Measurements from ENCODE around the gene LCA5.

LCA5 gene

DNA sequence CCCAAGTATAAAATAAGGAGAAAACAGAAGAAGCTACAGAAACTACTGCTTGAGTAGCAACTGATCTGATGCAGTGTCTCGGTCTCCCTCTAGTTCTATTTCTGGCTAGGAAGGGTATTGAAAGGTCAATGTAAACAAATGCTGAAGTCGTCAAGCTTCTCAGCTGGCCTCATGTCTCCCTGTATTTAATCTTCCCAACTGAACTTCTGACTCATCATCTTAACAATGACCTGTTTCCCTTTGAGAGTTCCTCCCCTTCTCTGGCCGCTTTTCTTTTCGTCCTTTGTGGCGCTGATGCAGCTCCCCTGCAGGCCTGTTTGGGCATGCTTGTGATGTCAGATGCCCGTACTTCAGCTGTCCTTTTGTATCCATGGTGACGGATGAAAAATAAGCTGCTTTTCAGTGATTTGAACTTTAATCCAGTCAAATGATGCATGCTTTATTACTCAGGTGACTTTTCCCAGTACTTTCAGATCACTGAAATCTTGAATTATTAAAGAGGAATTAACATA is 7.8 kb upstream of the LCA5 start:
- H3K27ac ChIP-seq (ENCODE audit: low read depth, low read length, poor library complexity, severe bottlenecking): no peak overlapping the region
- 0 out of 2 replicates have a peak, but pooled peaks have one; percentile 7 for TF ChIP-seq CTCF (IDR thresholded peaks at IDR 0.05; ENCODE audit: low read length)
- TF ChIP-seq EZH2 (IDR thresholded peaks at IDR 0.05; ENCODE audit: borderline replicate concordance, low read length): no peak

GRCh38 chr6:79544299-79544927 is 7.2 kb upstream of the LCA5 start:
- Histone ChIP-seq H3F3A (ENCODE audit: insufficient read depth, low read length) (no peaks in the 10 kb centered on the region), H3K36me3 (ENCODE audit: insufficient read depth, low read length) (no peaks in the 10 kb centered on the region), H3K4me2 (ENCODE audit: low read length) (no peak overlapping the region), H3K9me3 (ENCODE audit: low read length) (no peaks in the 10 kb centered on the region), H2AFZ (ENCODE audit: low read length) (no peak overlapping the region), H4K20me1 (ENCODE audit: insufficient read depth, low read length) (no peaks in the 10 kb centered on the region), H3K9ac (ENCODE audit: low read length) (no peak overlapping the region), H3K27ac (ENCODE audit: low read depth, low read length, poor library complexity, severe bottlenecking) (no peak overlapping the region), H3K27me3 (ENCODE audit: insufficient read depth, low read length) (no peaks in the 10 kb centered on the region), H3K4me1 (ENCODE audit: insufficient read depth, low read length, severe bottlenecking) (no peaks in the 10 kb centered on the region), H3K79me2 (ENCODE audit: insufficient read depth, low read length) (no peaks in the 10 kb centered on the region), H3K9me2 (ENCODE audit: low read depth, low read length) (no peaks in the 10 kb centered on the region), H3K4me3 (ENCODE audit: low read depth, low read length, poor library complexity, severe bottlenecking) (no peak overlapping the region)
- TF ChIP-seq EZH2 (IDR thresholded peaks at IDR 0.05; ENCODE audit: borderline replicate concordance, low read length) (no peak), CTCF (IDR thresholded peaks at IDR 0.05; ENCODE audit: low read length) (no peak)

More for the DNA sequence above, 7.8 kb upstream of the LCA5 start:
- H3K4me1 ChIP-seq (ENCODE audit: insufficient read depth, low read length, severe bottlenecking): no peaks in the 10 kb centered on the region
- H3K27me3 ChIP-seq (ENCODE audit: insufficient read depth, low read length): no peaks in the 10 kb centered on the region
- no peak overlapping the region for H3K4me3 ChIP-seq (ENCODE audit: low read depth, low read length, poor library complexity, severe bottlenecking)
- H3K9me3 ChIP-seq (ENCODE audit: low read length): no peaks in the 10 kb centered on the region
- no peak overlapping the region for H3K9ac ChIP-seq (ENCODE audit: low read length)
- no peaks in the 10 kb centered on the region for H4K20me1 ChIP-seq (ENCODE audit: insufficient read depth, low read length)
- H2AFZ ChIP-seq (ENCODE audit: low read length): no peak overlapping the region
- H3K36me3 ChIP-seq (ENCODE audit: insufficient read depth, low read length): no peaks in the 10 kb centered on the region
- no peak overlapping the region for H3K4me2 ChIP-seq (ENCODE audit: low read length)
- H3K79me2 ChIP-seq (ENCODE audit: insufficient read depth, low read length): no peaks in the 10 kb centered on the region
- no peaks in the 10 kb centered on the region for H3F3A ChIP-seq (ENCODE audit: insufficient read depth, low read length)
- H3K9me2 ChIP-seq (ENCODE audit: low read depth, low read length): no peaks in the 10 kb centered on the region

GRCh38 chr6:79543886-79544285 is 6.7 kb upstream of the LCA5 start:
- H3K27ac ChIP-seq (ENCODE audit: low read depth, low read length, poor library complexity, severe bottlenecking): no peak overlapping the region
- no peaks in the 10 kb centered on the region for H3K79me2 ChIP-seq (ENCODE audit: insufficient read depth, low read length)
- no peak for TF ChIP-seq EZH2 (IDR thresholded peaks at IDR 0.05; ENCODE audit: borderline replicate concordance, low read length)
- TF ChIP-seq CTCF (IDR thresholded peaks at IDR 0.05; ENCODE audit: low read length): no peak
- H3K4me1 ChIP-seq (ENCODE audit: insufficient read depth, low read length, severe bottlenecking): no peaks in the 10 kb centered on the region
- no peak overlapping the region for H2AFZ ChIP-seq (ENCODE audit: low read length)
- H3K27me3 ChIP-seq (ENCODE audit: insufficient read depth, low read length): no peaks in the 10 kb centered on the region
- no peaks in the 10 kb centered on the region for H4K20me1 ChIP-seq (ENCODE audit: insufficient read depth, low read length)
- no peak overlapping the region for H3K4me2 ChIP-seq (ENCODE audit: low read length)
- H3K9me3 ChIP-seq (ENCODE audit: low read length): no peaks in the 10 kb centered on the region
- H3K36me3 ChIP-seq (ENCODE audit: insufficient read depth, low read length): no peaks in the 10 kb centered on the region
- H3K4me3 ChIP-seq (ENCODE audit: low read depth, low read length, poor library complexity, severe bottlenecking): no peak overlapping the region
- H3K9ac ChIP-seq (ENCODE audit: low read length): no peak overlapping the region
- no peaks in the 10 kb centered on the region for H3K9me2 ChIP-seq (ENCODE audit: low read depth, low read length)
- H3F3A ChIP-seq (ENCODE audit: insufficient read depth, low read length): no peaks in the 10 kb centered on the region
